ENCODE data around the gene MRPL55.
A peak's percentile ranks its signal among the peaks of the same experiment; 100 is the strongest.

Gene MRPL55

DNA sequence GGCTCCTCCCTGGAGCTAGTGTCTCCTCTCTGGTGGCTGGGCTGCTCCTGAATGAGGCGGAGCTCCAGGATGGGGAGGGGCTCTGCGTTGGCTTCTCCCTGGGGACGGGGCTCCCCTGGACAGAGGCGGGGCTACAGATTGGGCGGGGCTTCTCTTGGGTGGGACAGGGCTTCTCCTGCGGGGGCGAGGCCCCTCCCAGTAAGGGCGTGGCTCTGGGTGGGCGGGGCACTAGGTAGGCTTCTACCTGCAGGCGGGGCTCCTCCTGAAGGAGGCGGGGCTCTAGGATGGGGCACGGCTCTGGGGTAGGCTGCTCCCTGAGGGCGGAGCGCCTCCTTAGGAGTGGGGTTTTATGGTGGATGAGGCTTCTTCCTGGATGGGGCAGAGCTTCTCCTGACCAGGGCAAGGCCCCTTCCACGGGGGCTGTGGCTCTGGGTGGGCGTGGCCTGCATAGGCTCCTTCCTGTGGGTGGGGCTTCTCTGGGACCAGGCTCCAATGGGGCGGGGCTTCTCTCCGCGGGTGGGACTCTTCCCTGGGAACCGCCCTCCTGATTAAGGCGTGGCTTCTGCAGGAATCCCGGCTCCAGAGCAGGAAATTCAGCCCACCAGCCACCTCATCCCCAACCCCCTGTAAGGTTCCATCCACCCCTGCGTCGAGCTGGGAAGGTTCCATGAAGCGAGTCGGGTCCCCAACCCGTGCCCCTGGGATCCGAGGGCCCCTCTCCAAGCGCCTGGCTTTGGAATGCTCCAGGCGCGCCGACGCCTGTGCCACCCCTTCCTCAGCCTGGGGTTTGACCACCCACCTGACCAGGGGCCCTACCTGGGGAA, 49.3 kb downstream of the MRPL55 start:
- peaks cover 8 to 9% of the 10 kb centered on the region in 2 donors for H3K4me1 Mint-ChIP-seq (ENCODE audit: low read depth in 2 of 2)
- peak overlapping the region; percentile 37 to 72 for H3K4me3 Mint-ChIP-seq
- peak; percentile 41 for ATAC-seq (replicated peaks)
- peaks cover 14 to 52% of the 10 kb centered on the region in 2 donors for H3K27me3 Mint-ChIP-seq
- no peaks in the 10 kb centered on the region for H3K9me3 Mint-ChIP-seq
- DNase-seq = peak; percentile 42 to 60 (median 52)
- no peak overlapping the region for H3K27ac Mint-ChIP-seq
- H3K36me3 Mint-ChIP-seq (ENCODE audit: insufficient read depth) = peaks cover 2% of the 10 kb centered on the region

GRCh38 chr1:228058949-228059633, 50.0 kb downstream of the MRPL55 start:
- H3K4me3 Mint-ChIP-seq = peak overlapping the region; percentile 37 to 72
- peaks cover 14 to 45% of the 10 kb centered on the region in 2 donors for H3K27me3 Mint-ChIP-seq
- no peaks in the 10 kb centered on the region for H3K9me3 Mint-ChIP-seq
- H3K36me3 Mint-ChIP-seq (ENCODE audit: insufficient read depth) = peaks cover 2% of the 10 kb centered on the region
- peak; percentile 84 for ATAC-seq (replicated peaks)
- peak; percentile 54 to 69 (median 66) for DNase-seq
- H3K4me1 Mint-ChIP-seq (ENCODE audit: low read depth in 2 of 2) = peaks cover 8 to 9% of the 10 kb centered on the region in 2 donors
- H3K27ac Mint-ChIP-seq = no peak overlapping the region

GRCh38 chr1:228058172-228058948, 50.7 kb downstream of the MRPL55 start:
- Mint-ChIP-seq H3K36me3 (ENCODE audit: insufficient read depth) (peaks cover 2% of the 10 kb centered on the region), H3K4me3 (peak overlapping the region; percentile 37 to 72), H3K9me3 (no peaks in the 10 kb centered on the region), H3K27me3 (peaks cover 19 to 45% of the 10 kb centered on the region in 2 donors), H3K27ac (no peak overlapping the region), H3K4me1 (ENCODE audit: low read depth in 2 of 2) (peaks cover 8 to 9% of the 10 kb centered on the region in 2 donors)
- DNase-seq (no peak), ATAC-seq (replicated peaks) (no peak)

Measured in effector memory CD8-positive, alpha-beta T cell (primary cell).